Endodermal cell (in vitro differentiated cells): ENCODE data around the gene ATL3. TPM values are rescaled to one million over a fixed set of nuclear protein-coding genes. Genes with fewer than 3 reads are reported as not detected.

Experiments used
- DNase-seq: peaks from one replicate; pipeline ENCODE4 v3.0.0-alpha.2; 2017
- H3K27ac ChIP-seq: 2 replicates; pipeline ENCODE4 v1.5.1; 2013; ENCODE audit warnings: mild to moderate bottlenecking, low read depth, low read length, moderate library complexity
- H3K27me3 ChIP-seq: 2 replicates; pipeline ENCODE4 v1.6.1; 2013; ENCODE audit warnings: mild to moderate bottlenecking, low read length, moderate library complexity; ENCODE audit not compliant: insufficient read depth, control insufficient read depth, poor library complexity, severe bottlenecking
- H3K36me3 ChIP-seq: 2 replicates; pipeline ENCODE4 v1.7.0; 2013; ENCODE audit warnings: mild to moderate bottlenecking, low read length, moderate library complexity; ENCODE audit not compliant: control insufficient read depth, insufficient read depth
- H3K4me1 ChIP-seq: one replicate; pipeline ENCODE4 v1.7.0; 2013; ENCODE audit warnings: low read length; ENCODE audit not compliant: control insufficient read depth, insufficient read depth
- H3K4me3 ChIP-seq: 2 replicates; pipeline ENCODE4 v1.5.1; 2013; ENCODE audit warnings: mild to moderate bottlenecking, low read length, moderate library complexity
- H3K9ac ChIP-seq: 2 replicates; pipeline ENCODE4 v1.6.1; 2013; ENCODE audit warnings: mild to moderate bottlenecking, low read length, moderate library complexity; ENCODE audit not compliant: poor library complexity, severe bottlenecking; ENCODE audit errors: extremely low read depth
- H3K9me3 ChIP-seq: 2 replicates; pipeline ENCODE4 v1.6.1; 2013; ENCODE audit warnings: mild to moderate bottlenecking, low read length, moderate library complexity; ENCODE audit not compliant: control insufficient read depth
- H3K27ac Mint-ChIP-seq: 2 replicates; pipeline ENCODE4 v1.8.0; 2020; ENCODE audit warnings: mixed read lengths
- H3K27me3 Mint-ChIP-seq: 2 replicates; pipeline ENCODE4 v1.8.0; 2021; ENCODE audit warnings: mild to moderate bottlenecking, mixed read lengths; ENCODE audit not compliant: insufficient read depth
- H3K36me3 Mint-ChIP-seq: 2 replicates; pipeline ENCODE4 v1.8.0; 2020; ENCODE audit warnings: low read depth, mixed read lengths
- H3K4me1 Mint-ChIP-seq: 2 replicates; pipeline ENCODE4 v1.8.0; 2020; ENCODE audit warnings: mixed read lengths
- H3K4me3 Mint-ChIP-seq: 2 replicates; pipeline ENCODE4 v1.8.0; 2020; ENCODE audit warnings: mild to moderate bottlenecking, moderate library complexity, mixed read lengths
- H3K9me3 Mint-ChIP-seq: 2 replicates; pipeline ENCODE4 v1.8.0; 2020; ENCODE audit warnings: mild to moderate bottlenecking, mixed read lengths
- CTCF ChIP-seq: fragments of 200-600 bp; sonication (generic); conservative IDR thresholded peaks from 2 replicates; pipeline ENCODE4 v1.5.0; 2021; ENCODE audit warnings: antibody characterized with exemption, mild to moderate bottlenecking
- WGBS, 2 experiments: methylation state at CpG; one replicate each; pipeline versions ENCODE4 v1.1.5 to v1.1.7; 2013; ENCODE audit warnings: missing lambda C conversion rate in 2 of 2, mixed read lengths in 1 of 2; ENCODE audit not compliant: insufficient coverage in 1 of 2, insufficient read length in 1 of 2; 5-methylcytosine and 5-hydroxymethylcytosine counted together
- total RNA-seq, 2 donors: library from RNA; stranded (reverse); fragmentation: NEBNext Ultra II Directional in 1 of 2; extraction: Animal tissue kit (Norgen Biotek cat#: 25700) in 1 of 2; gene quantifications; 2 replicates in 1 of 2; 3 replicates in 1 of 2; pipeline ENCODE4 v1.2.1, GENCODE V29; 2021

Gene ATL3
- total RNA-seq, 2 donors from 2014 or later: 33.8 to 38.0 TPM

GRCh38 chr11:63652671-63653070, 18.5 kb downstream of the ATL3 start:
- Histone ChIP-seq H3K27me3 (no peaks in the 10 kb centered on the region), H3K36me3 (peaks cover 60% of the 10 kb centered on the region), H3K4me3 (no peak overlapping the region), H3K9ac (no peak overlapping the region), H3K4me1 (no peaks in the 10 kb centered on the region), H3K27ac (no peak overlapping the region), H3K9me3 (no peaks in the 10 kb centered on the region)
- H3K9me3 Mint-ChIP-seq: no peaks in the 10 kb centered on the region
- peaks cover 52% of the 10 kb centered on the region for H3K36me3 Mint-ChIP-seq
- WGBS, 2 experiments: 83 to 97% methylated on average over 3 of the region's 3 CpGs
- DNase-seq: no peak
- no peak overlapping the region for H3K27ac Mint-ChIP-seq
- H3K4me3 Mint-ChIP-seq: no peak overlapping the region
- no peak for TF ChIP-seq CTCF
- H3K27me3 Mint-ChIP-seq: no peaks in the 10 kb centered on the region
- H3K4me1 Mint-ChIP-seq: no peaks in the 10 kb centered on the region

GRCh38 chr11:63643205-63643604, 28.0 kb downstream of the ATL3 start:
- WGBS, 2 experiments: 84 to 100% methylated on average over 2 to 3 of the region's 3 CpGs
- Histone ChIP-seq H3K27ac (no peak overlapping the region), H3K4me1 (peaks cover 6% of the 10 kb centered on the region), H3K4me3 (peak overlapping the region; percentile 4), H3K9ac (no peak overlapping the region), H3K36me3 (peaks cover 71% of the 10 kb centered on the region), H3K9me3 (no peaks in the 10 kb centered on the region), H3K27me3 (no peaks in the 10 kb centered on the region)
- Mint-ChIP-seq H3K4me3 (no peak overlapping the region), H3K27ac (no peak overlapping the region), H3K9me3 (no peaks in the 10 kb centered on the region), H3K27me3 (no peaks in the 10 kb centered on the region), H3K36me3 (peaks cover 66% of the 10 kb centered on the region), H3K4me1 (peaks cover 13% of the 10 kb centered on the region)
- TF ChIP-seq CTCF: no peak
- peak; percentile 2 for DNase-seq

- no peak overlapping the region for H3K27ac Mint-ChIP-seq
- H3K27me3 ChIP-seq: no peaks in the 10 kb centered on the region
- H3K9ac ChIP-seq: no peak overlapping the region
- no peak overlapping the region for H3K27ac ChIP-seq
- peaks cover 71% of the 10 kb centered on the region for H3K36me3 ChIP-seq
- no peak overlapping the region for H3K4me3 Mint-ChIP-seq
- peaks cover 64% of the 10 kb centered on the region for H3K36me3 Mint-ChIP-seq
- DNase-seq: no peak
- no peaks in the 10 kb centered on the region for H3K9me3 Mint-ChIP-seq
- H3K27me3 Mint-ChIP-seq: no peaks in the 10 kb centered on the region
- H3K9me3 ChIP-seq: no peaks in the 10 kb centered on the region
- peaks cover 13% of the 10 kb centered on the region for H3K4me1 Mint-ChIP-seq
- no peak overlapping the region for H3K4me3 ChIP-seq
- no peak for TF ChIP-seq CTCF
- peaks cover 6% of the 10 kb centered on the region for H3K4me1 ChIP-seq
These were observed 29.4 kb downstream of the ATL3 start for GRCh38 chr11:63641727-63642126.
